NT2/D1 (cell line): ENCODE measurements around the gene IFT172.

Experiments
- SUZ12 ChIP-seq: IDR thresholded peaks from 2 replicates; pipeline ENCODE4 v1.6.1; 2011; ENCODE audit not compliant: insufficient read length, insufficient read depth; ENCODE audit errors: extremely low read depth
- ZNF274 ChIP-seq: IDR thresholded peaks from 2 replicates; pipeline ENCODE4 v1.6.1; 2011; ENCODE audit warnings: mild to moderate bottlenecking, low read depth, low read length

DNA sequence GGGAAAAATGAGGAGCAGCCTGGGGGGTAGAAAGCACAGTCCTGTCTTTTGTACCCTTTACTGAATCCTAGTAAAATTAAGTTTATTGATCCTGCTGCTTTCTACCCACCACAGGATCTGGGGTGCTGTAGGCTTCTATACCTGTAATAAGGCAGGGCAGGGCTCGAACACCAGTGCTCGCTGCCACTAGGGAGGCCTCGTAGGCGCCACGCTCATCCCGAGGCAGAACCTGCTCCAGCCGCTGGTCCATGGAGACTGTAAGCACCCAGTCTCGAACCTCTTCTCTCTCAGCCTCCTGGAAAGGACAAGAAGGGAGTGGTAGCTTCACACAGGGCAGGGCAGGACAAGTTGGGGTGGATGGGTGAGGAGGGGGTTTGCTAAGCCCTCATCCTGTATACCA is 44.4 kb downstream of the IFT172 start:
- no peak for TF ChIP-seq ZNF274
- no peak for TF ChIP-seq SUZ12
